Measurements from ENCODE around the gene LGI1.

The LGI1 gene

GRCh38 chr10:93797825-93798224 is 40.1 kb downstream of the LGI1 start:
- no peak overlapping the region for H3K4me3 ChIP-seq (ENCODE audit: low read length)
- TF ChIP-seq, protein P1, sequence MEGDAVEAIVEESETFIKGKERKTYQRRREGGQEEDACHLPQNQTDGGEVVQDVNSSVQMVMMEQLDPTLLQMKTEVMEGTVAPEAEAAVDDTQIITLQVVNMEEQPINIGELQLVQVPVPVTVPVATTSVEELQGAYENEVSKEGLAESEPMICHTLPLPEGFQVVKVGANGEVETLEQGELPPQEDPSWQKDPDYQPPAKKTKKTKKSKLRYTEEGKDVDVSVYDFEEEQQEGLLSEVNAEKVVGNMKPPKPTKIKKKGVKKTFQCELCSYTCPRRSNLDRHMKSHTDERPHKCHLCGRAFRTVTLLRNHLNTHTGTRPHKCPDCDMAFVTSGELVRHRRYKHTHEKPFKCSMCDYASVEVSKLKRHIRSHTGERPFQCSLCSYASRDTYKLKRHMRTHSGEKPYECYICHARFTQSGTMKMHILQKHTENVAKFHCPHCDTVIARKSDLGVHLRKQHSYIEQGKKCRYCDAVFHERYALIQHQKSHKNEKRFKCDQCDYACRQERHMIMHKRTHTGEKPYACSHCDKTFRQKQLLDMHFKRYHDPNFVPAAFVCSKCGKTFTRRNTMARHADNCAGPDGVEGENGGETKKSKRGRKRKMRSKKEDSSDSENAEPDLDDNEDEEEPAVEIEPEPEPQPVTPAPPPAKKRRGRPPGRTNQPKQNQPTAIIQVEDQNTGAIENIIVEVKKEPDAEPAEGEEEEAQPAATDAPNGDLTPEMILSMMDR (conservative IDR thresholded peaks at IDR 0.05; ENCODE audit: low read depth, low read length), result no peak
- no peak for DNase-seq (ENCODE audit: low read depth)

DNA sequence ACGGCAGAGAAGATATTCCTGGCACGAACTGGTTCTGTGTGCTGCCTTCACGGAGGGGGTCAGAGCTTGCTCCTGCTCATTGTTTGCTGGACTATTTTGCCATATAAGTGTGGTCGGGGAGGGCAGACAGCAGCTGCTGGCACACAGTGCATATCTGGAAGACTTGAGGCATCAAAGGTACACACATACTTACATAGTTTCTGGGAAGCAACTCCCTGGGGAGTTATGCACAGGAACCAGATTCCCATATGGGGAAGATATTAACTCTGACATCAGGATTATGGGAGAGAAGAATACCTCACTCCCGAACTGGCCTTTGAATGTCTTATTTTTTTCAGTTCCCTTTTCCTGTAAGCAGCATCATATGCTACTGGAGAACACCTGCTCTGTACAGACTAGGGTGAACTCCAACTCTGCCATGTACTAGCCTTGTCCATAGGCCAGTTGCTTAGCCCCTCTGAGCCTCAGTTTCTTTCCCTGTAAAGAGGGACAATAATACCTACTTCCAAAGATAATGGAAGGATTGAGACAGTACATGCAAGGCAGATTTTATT is 41.5 kb downstream of the LGI1 start:
- DNase-seq (ENCODE audit: low read depth), result no peak
- H3K4me3 ChIP-seq (ENCODE audit: low read length), result no peak overlapping the region
- TF ChIP-seq, protein P1 (conservative IDR thresholded peaks at IDR 0.05; ENCODE audit: low read depth, low read length), result no peak

- no peak for DNase-seq (ENCODE audit: low read depth)
- TF ChIP-seq, protein P1 (conservative IDR thresholded peaks at IDR 0.05; ENCODE audit: low read depth, low read length), result no peak
- no peak overlapping the region for H3K4me3 ChIP-seq (ENCODE audit: low read length)
These were observed 46.5 kb downstream of the LGI1 start for GRCh38 chr10:93804200-93804599.

DNA sequence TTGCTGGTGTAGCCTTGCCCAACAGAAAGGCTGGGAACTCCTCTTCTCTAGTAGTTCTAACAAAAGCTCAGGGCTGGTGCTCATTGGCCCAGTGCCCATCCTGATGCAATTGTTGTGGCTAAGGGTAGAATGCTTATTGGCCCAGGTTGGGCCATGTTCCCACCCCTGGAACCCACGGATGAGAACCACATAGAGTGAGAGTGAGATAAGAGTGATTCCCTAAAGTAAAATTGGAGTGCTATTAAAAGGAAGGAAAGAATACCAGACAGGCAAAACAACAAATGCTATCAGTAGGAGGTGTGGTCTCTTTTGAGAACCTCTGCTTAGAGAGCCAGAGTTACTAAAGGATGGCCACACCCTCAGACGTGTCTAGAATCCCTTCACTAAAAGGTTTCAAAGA is 49.2 kb downstream of the LGI1 start:
- TF ChIP-seq, protein P1 (conservative IDR thresholded peaks at IDR 0.05; ENCODE audit: low read depth, low read length), result no peak
- H3K4me3 ChIP-seq (ENCODE audit: low read length), result no peak overlapping the region
- DNase-seq (ENCODE audit: low read depth), result no peak

DNA sequence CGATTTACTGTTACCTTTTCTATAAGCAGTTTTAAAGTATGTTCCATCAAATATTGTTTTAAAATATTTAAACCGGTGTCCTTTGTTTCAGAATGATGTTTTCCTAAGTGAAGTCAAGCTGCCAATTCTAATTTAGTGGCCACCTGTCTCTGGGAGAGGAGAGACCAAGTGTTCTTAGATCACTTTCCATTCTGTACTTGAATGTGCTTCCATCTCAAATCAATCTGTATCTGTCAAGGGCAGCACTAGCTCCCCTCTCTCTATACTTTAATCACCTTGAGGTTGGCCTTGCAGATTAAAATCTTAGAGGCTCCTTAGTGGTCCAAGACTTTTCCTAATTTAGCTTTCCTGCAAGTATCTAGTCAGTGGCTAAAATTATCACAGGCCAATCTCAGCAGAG is 49.6 kb downstream of the LGI1 start:
- TF ChIP-seq, protein P1 (conservative IDR thresholded peaks at IDR 0.05; ENCODE audit: low read depth, low read length), result no peak
- no peak for DNase-seq (ENCODE audit: low read depth)
- H3K4me3 ChIP-seq (ENCODE audit: low read length), result no peak overlapping the region

- TF ChIP-seq, protein P1 (conservative IDR thresholded peaks at IDR 0.05; ENCODE audit: low read depth, low read length), result no peak
- DNase-seq (ENCODE audit: low read depth), result no peak
- no peak overlapping the region for H3K4me3 ChIP-seq (ENCODE audit: low read length)
These were observed 55.1 kb downstream of the LGI1 start for GRCh38 chr10:93812659-93813338.

Measured in retinal pigment epithelial cell (primary cell).